ENCODE measurements around the gene HES5. TPM values are rescaled to one million over a fixed set of nuclear protein-coding genes. Genes with fewer than 3 reads are reported as not detected.

Gene HES5
- polyA plus RNA-seq, 2 donors: 0.71 to 1.5 TPM

DNA sequence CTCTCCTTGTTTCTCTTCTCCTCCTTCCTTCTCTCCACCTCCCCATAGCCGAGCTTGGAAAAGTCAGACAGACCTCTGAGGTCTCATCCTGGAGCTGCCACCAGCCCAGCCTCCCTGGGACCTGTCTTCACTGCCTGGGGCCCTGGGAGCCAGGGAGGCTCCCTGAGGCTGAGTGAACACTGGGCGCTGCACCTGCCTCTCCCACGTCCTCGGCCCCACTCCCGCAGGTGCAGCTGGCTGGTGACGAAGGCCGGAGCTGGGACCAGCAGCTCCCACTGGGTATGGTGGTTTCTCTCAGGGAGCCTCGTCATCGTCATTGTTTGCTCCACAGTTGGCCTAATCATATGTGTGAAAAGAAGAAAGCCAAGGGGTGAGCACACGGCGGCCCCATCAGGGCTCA is 31.4 kb upstream of the HES5 start:
- Histone ChIP-seq H3K4me3 (ENCODE audit: low read depth in 1 of 2, low read length in 2 of 2) (no peak overlapping the region), H3K36me3 (ENCODE audit: control insufficient read depth in 2 of 2, insufficient read depth in 2 of 2, low read length in 1 of 2) (peaks cover 3 to 35% of the 10 kb centered on the region in 2 donors), H3K27me3 (ENCODE audit: control insufficient read depth in 1 of 2, insufficient read depth in 2 of 2, low read length in 2 of 2) (no peaks in the 10 kb centered on the region), H3K4me1 (ENCODE audit: control insufficient read depth in 2 of 2, insufficient read depth in 2 of 2, low read length in 1 of 2) (peaks cover 11% of the 10 kb centered on the region in 2 donors), H3K9me3 (ENCODE audit: control insufficient read depth in 2 of 2, insufficient read depth in 1 of 2, low read depth in 1 of 2, low read length in 1 of 2) (no peaks in the 10 kb centered on the region), H3K27ac (ENCODE audit: low read depth in 2 of 2, low read length in 1 of 2) (no peak overlapping the region)
- 83 to 85% methylated on average over 11 of the region's 11 CpGs for WGBS, 2 donors

DNA sequence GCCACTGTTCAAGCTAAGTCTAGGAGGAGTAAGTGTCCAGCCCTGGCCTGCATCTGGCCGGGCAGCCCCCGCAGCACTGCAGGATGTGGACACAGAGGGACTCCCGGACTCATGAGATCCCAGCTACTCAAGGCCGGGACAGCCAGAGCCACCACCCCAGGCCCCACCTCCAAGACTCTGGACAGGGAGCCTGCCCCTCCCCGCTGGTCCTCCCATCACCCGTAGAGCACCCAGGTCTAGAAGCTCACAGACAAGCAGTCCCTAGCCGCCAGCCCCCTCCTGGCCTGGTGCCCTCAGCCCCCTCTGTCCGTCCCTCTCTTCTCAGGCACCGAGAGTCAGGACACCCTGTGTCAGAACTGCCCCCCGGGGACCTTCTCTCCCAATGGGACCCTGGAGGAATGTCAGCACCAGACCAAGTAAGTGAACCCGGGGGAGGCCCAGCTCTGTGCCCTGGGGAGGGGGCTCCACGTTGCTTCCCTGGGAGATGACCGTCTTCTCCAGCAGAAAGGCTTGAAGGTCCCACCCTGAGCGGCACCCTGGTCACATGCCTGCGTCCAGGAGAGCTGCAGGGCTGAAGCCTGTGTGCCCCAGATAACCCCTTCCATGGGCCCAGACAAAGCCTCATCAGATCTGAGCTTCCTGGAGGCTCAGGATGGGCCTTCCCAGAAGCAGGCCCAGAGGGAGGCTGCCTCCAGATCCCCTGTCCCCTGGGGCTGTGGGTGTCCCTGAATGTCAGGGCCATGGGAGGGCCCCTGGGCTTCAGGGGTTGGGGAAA is 30.4 kb upstream of the HES5 start:
- no peaks in the 10 kb centered on the region for H3K9me3 ChIP-seq (ENCODE audit: control insufficient read depth in 2 of 2, insufficient read depth in 1 of 2, low read depth in 1 of 2, low read length in 1 of 2)
- H3K27ac ChIP-seq (ENCODE audit: low read depth in 2 of 2, low read length in 1 of 2): no peak overlapping the region
- peaks cover 11 to 14% of the 10 kb centered on the region in 2 donors for H3K4me1 ChIP-seq (ENCODE audit: control insufficient read depth in 2 of 2, insufficient read depth in 2 of 2, low read length in 1 of 2)
- H3K36me3 ChIP-seq (ENCODE audit: control insufficient read depth in 2 of 2, insufficient read depth in 2 of 2, low read length in 1 of 2): peaks cover 3 to 35% of the 10 kb centered on the region in 2 donors
- H3K4me3 ChIP-seq (ENCODE audit: low read depth in 1 of 2, low read length in 2 of 2): no peak overlapping the region
- no peaks in the 10 kb centered on the region for H3K27me3 ChIP-seq (ENCODE audit: control insufficient read depth in 1 of 2, insufficient read depth in 2 of 2, low read length in 2 of 2)
- WGBS, 2 donors: 88 to 91% methylated on average over 15 of the region's 15 CpGs

DNA sequence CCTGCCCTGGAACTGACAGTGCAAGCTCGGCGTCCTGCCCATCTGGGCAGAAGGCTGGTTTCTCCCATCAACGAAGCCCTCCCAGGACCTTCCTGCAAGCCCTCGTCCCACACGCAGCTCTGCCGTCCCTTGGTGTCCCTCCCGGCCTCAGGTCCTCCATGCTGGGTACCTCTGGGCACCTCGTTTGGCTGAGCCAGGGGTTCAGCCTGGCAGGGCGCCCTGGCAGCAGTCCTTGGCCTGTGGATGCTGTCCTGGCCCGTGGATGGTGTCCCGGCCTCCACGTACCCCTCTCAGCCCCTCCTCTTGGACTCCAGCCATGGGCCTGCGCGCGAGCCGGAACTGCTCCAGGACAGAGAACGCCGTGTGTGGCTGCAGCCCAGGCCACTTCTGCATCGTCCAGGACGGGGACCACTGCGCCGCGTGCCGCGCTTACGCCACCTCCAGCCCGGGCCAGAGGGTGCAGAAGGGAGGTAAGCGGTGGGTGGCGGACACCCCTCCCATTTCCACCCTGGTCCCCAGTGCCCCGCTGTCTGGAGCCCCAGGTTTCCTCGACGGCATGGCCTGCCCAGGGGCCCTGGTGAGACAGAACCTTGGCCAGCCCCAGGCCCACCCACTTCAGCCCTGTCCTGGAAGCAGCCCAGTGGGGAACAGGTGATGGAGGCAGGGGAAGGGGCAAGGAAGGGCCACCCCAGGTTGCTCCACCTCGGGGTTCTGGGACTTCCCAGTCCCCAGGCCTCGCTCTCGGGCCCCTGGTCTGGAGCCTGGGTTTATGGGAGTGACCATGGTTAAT is 29.6 kb upstream of the HES5 start:
- no peaks in the 10 kb centered on the region for H3K9me3 ChIP-seq (ENCODE audit: control insufficient read depth in 2 of 2, insufficient read depth in 1 of 2, low read depth in 1 of 2, low read length in 1 of 2)
- peaks cover 3 to 35% of the 10 kb centered on the region in 2 donors for H3K36me3 ChIP-seq (ENCODE audit: control insufficient read depth in 2 of 2, insufficient read depth in 2 of 2, low read length in 1 of 2)
- 82 to 88% methylated on average over 32 to 35 of the region's 35 CpGs for WGBS, 2 donors
- H3K4me1 ChIP-seq (ENCODE audit: control insufficient read depth in 2 of 2, insufficient read depth in 2 of 2, low read length in 1 of 2): peaks cover 11 to 20% of the 10 kb centered on the region in 2 donors
- no peak overlapping the region for H3K4me3 ChIP-seq (ENCODE audit: low read depth in 1 of 2, low read length in 2 of 2)
- no peaks in the 10 kb centered on the region for H3K27me3 ChIP-seq (ENCODE audit: control insufficient read depth in 1 of 2, insufficient read depth in 2 of 2, low read length in 2 of 2)
- H3K27ac ChIP-seq (ENCODE audit: low read depth in 2 of 2, low read length in 1 of 2): no peak overlapping the region

DNA sequence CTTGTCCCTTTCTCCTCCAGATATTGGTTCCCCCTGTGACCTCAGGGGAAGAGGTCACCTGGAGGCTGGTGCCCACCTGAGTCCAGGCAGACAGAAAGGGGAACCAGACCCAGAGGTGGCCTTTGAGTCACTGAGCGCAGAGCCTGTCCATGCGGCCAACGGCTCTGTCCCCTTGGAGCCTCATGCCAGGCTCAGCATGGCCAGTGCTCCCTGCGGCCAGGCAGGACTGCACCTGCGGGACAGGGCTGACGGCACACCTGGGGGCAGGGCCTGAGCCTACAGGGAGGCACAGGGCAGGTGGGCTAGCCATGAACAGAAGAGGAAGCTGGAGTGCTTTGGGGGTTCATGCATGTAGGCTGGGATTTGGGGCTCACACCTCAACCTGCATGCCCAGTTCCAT is 28.8 kb upstream of the HES5 start:
- WGBS, 2 donors: 95 to 100% methylated on average over 6 of the region's 6 CpGs
- Histone ChIP-seq H3K4me3 (ENCODE audit: low read depth in 1 of 2, low read length in 2 of 2) (no peak overlapping the region), H3K4me1 (ENCODE audit: control insufficient read depth in 2 of 2, insufficient read depth in 2 of 2, low read length in 1 of 2) (peaks cover 11 to 20% of the 10 kb centered on the region in 2 donors), H3K27me3 (ENCODE audit: control insufficient read depth in 1 of 2, insufficient read depth in 2 of 2, low read length in 2 of 2) (no peaks in the 10 kb centered on the region), H3K27ac (ENCODE audit: low read depth in 2 of 2, low read length in 1 of 2) (no peak overlapping the region), H3K9me3 (ENCODE audit: control insufficient read depth in 2 of 2, insufficient read depth in 1 of 2, low read depth in 1 of 2, low read length in 1 of 2) (no peaks in the 10 kb centered on the region), H3K36me3 (ENCODE audit: control insufficient read depth in 2 of 2, insufficient read depth in 2 of 2, low read length in 1 of 2) (peaks cover 3 to 35% of the 10 kb centered on the region in 2 donors)

DNA sequence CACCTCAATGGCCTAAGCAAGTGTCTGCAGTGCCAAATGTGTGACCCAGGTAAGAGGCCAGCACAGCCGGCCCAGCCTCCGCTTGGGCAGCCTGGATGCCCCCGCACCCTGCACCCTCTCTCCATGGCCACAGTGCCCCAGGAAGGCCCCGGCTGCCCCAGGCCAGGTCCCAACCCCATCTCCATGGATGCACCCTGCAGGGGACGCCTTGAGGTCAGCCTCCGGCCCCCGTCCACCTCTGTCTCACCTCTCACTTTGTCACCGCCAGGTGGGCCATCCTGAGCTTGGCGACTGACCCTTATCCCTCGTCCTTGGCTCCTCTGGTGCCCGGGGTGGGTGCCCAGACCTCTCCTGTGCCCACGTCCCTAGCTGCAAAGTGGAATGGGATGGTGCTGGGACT is 28.4 kb upstream of the HES5 start:
- Histone ChIP-seq H3K4me1 (ENCODE audit: control insufficient read depth in 2 of 2, insufficient read depth in 2 of 2, low read length in 1 of 2) (peaks cover 11 to 20% of the 10 kb centered on the region in 2 donors), H3K36me3 (ENCODE audit: control insufficient read depth in 2 of 2, insufficient read depth in 2 of 2, low read length in 1 of 2) (peaks cover 3 to 35% of the 10 kb centered on the region in 2 donors), H3K9me3 (ENCODE audit: control insufficient read depth in 2 of 2, insufficient read depth in 1 of 2, low read depth in 1 of 2, low read length in 1 of 2) (no peaks in the 10 kb centered on the region), H3K4me3 (ENCODE audit: low read depth in 1 of 2, low read length in 2 of 2) (no peak overlapping the region), H3K27ac (ENCODE audit: low read depth in 2 of 2, low read length in 1 of 2) (no peak overlapping the region), H3K27me3 (ENCODE audit: control insufficient read depth in 1 of 2, insufficient read depth in 2 of 2, low read length in 2 of 2) (no peaks in the 10 kb centered on the region)
- 94% methylated on average over 11 to 12 of the region's 12 CpGs for WGBS, 2 donors

DNA sequence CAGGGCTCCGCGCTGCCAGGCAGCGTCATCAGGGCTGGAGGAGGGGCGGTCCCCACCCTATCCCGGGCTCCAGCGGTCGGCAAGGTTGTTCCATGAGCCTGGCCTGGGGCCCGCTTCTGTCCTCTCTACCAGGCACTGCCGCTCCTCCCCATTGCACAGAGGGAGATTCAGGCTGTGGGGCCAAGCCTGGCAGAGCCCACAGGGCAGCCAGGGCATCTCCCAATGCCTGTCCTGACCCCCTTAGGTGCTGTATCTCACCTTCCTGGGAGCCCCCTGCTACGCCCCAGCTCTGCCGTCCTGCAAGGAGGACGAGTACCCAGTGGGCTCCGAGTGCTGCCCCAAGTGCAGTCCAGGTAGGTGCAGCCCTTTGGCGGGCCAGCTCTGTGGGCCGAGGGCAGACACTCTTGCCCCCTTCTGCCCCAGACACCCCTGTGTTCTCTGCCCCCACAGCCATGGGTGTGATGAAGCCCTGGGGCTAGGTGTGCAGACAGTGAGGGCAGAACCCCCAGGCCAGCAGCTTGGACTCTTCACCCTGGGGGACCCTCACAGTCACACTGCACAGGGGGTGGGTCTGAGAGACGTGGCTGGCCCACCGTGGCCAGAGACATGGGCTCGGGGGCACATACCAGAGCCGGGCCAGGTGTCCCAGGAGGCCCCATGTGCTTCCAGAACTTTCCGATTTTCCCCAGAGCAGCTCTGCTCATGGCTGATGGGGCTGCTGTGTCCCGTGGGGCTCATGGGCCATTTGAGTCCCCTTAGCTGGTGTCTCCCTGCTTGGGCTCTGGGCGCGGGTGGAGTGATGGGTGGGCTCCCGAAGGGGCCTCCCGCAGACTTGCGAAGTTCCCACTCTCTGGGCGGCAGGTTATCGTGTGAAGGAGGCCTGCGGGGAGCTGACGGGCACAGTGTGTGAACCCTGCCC is 27.7 kb upstream of the HES5 start:
- peak overlapping the region in 1 of 2 donors; percentile 11 for H3K27ac ChIP-seq (ENCODE audit: low read depth in 2 of 2, low read length in 1 of 2)

DNA sequence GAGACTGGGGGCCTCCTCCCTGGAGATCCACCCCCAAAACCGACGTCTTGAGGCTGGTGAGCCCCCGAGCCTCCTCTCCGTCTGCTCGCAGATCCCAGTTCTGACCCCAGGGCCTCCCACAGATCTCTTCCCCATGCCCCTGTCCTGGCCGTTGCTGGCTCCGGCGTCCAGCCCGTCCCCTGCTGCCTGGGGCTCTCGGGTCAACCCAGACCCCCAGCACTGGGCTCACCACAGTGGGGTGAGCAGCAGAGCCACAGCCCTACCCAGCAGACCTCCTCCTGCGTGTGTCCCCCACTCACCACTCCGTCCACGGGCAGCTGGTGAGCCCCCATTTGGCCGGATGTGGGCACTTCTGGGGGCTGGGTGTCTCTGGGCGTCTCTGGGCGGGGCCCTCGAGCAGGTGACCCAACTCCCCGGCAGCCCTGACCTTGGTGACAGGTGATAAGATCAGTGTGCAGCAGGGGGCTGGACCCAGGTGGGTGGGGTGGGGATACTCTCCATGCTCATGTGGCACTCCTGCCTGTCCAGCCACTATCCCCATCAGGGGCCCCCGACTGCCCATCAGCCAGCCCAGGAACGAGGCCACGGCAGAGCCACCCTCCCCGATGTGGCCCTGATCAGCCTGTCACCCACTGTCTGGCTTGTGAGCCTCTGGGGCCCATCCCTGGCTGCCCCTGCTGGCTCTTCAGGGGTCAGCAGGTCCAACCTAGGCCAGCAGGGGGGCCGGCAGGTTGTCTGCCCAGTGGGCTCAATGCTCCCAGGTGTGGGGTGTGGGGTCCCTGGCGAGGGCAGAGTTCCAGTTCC is 26.8 kb upstream of the HES5 start:
- H3K9me3 ChIP-seq (ENCODE audit: control insufficient read depth in 2 of 2, insufficient read depth in 1 of 2, low read depth in 1 of 2, low read length in 1 of 2): no peaks in the 10 kb centered on the region
- peaks cover 11 to 20% of the 10 kb centered on the region in 2 donors for H3K4me1 ChIP-seq (ENCODE audit: control insufficient read depth in 2 of 2, insufficient read depth in 2 of 2, low read length in 1 of 2)
- peak overlapping the region; percentile 76 to 82 for H3K4me3 ChIP-seq (ENCODE audit: low read depth in 1 of 2, low read length in 2 of 2)
- H3K27me3 ChIP-seq (ENCODE audit: control insufficient read depth in 1 of 2, insufficient read depth in 2 of 2, low read length in 2 of 2): no peaks in the 10 kb centered on the region
- 9 to 11% methylated on average over 24 of the region's 24 CpGs for WGBS, 2 donors
- peak overlapping the region; percentile 88 to 94 for H3K27ac ChIP-seq (ENCODE audit: low read depth in 2 of 2, low read length in 1 of 2)
- peaks cover 3 to 28% of the 10 kb centered on the region in 2 donors for H3K36me3 ChIP-seq (ENCODE audit: control insufficient read depth in 2 of 2, insufficient read depth in 2 of 2, low read length in 1 of 2)

More for the DNA sequence above, 27.7 kb upstream of the HES5 start:
- Histone ChIP-seq H3K36me3 (ENCODE audit: control insufficient read depth in 2 of 2, insufficient read depth in 2 of 2, low read length in 1 of 2) (peaks cover 3 to 35% of the 10 kb centered on the region in 2 donors), H3K9me3 (ENCODE audit: control insufficient read depth in 2 of 2, insufficient read depth in 1 of 2, low read depth in 1 of 2, low read length in 1 of 2) (no peaks in the 10 kb centered on the region), H3K4me1 (ENCODE audit: control insufficient read depth in 2 of 2, insufficient read depth in 2 of 2, low read length in 1 of 2) (peaks cover 11 to 20% of the 10 kb centered on the region in 2 donors), H3K4me3 (ENCODE audit: low read depth in 1 of 2, low read length in 2 of 2) (peak overlapping the region in 1 of 2 donors; percentile 82), H3K27me3 (ENCODE audit: control insufficient read depth in 1 of 2, insufficient read depth in 2 of 2, low read length in 2 of 2) (no peaks in the 10 kb centered on the region)
- 75 to 77% methylated on average over 30 of the region's 30 CpGs for WGBS, 2 donors

DNA sequence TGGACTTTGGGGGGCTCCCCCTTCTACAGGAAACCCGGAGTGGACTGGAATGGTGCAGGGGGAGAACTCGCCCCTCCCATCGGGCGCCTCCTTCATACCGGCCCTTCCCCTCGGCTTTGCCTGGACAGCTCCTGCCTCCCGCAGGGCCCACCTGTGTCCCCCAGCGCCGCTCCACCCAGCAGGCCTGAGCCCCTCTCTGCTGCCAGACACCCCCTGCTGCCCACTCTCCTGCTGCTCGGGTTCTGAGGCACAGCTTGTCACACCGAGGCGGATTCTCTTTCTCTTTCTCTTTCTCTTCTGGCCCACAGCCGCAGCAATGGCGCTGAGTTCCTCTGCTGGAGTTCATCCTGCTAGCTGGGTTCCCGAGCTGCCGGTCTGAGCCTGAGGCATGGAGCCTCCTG is 26.2 kb upstream of the HES5 start, which contains the start of gene TNFRSF14:
TNFRSF14 (plus strand) TSS at position 95 of the 401 bp plus-strand sequence; CDS start at position 389, 294 bp downstream.
- H3K4me1 ChIP-seq (ENCODE audit: control insufficient read depth in 2 of 2, insufficient read depth in 2 of 2, low read length in 1 of 2): peaks cover 11 to 20% of the 10 kb centered on the region in 2 donors
- 0 to 3% methylated on average over 16 of the region's 16 CpGs for WGBS, 2 donors
- H3K4me3 ChIP-seq (ENCODE audit: low read depth in 1 of 2, low read length in 2 of 2): peak within 1 kb of the TSS; percentile 76 to 82
- H3K27ac ChIP-seq (ENCODE audit: low read depth in 2 of 2, low read length in 1 of 2): peak within 1 kb of the TSS; percentile 88 to 94
- H3K9me3 ChIP-seq (ENCODE audit: control insufficient read depth in 2 of 2, insufficient read depth in 1 of 2, low read depth in 1 of 2, low read length in 1 of 2): no peaks in the 10 kb centered on the region
- no peaks in the 10 kb centered on the region for H3K27me3 ChIP-seq (ENCODE audit: control insufficient read depth in 1 of 2, insufficient read depth in 2 of 2, low read length in 2 of 2)
- H3K36me3 ChIP-seq (ENCODE audit: control insufficient read depth in 2 of 2, insufficient read depth in 2 of 2, low read length in 1 of 2): peaks cover 3 to 23% of the 10 kb centered on the region in 2 donors
